NOMO-1 (cell line): ENCODE results near the gene MS4A10.
A peak's percentile ranks its signal among the peaks of the same experiment; 100 is the strongest.

ENCODE experiments used
- DNase-seq, 2 experiments: peaks; one replicate each; lab custom pipeline; 2025; ENCODE audit not compliant: unreplicated experiment in 2 of 2; lab: John Stamatoyannopoulos, UW

The MS4A10 gene

GRCh38 chr11:60764879-60765278 lies 20.3 kb upstream of the MS4A10 start:
- no peak for DNase-seq

GRCh38 chr11:60765355-60765754 lies 19.8 kb upstream of the MS4A10 start:
- DNase-seq, result no peak

GRCh38 chr11:60766547-60766946 lies 18.6 kb upstream of the MS4A10 start:
- no peak for DNase-seq

GRCh38 chr11:60767388-60767811 lies 17.7 kb upstream of the MS4A10 start:
- no peak for DNase-seq

GRCh38 chr11:60768202-60768601 lies 16.9 kb upstream of the MS4A10 start:
- no peak for DNase-seq

- no peak for DNase-seq
Measured at GRCh38 chr11:60769273-60769672, 15.9 kb upstream of the MS4A10 start.

GRCh38 chr11:60769811-60770210 lies 15.3 kb upstream of the MS4A10 start:
- no peak for DNase-seq

- no peak for DNase-seq
Measured at GRCh38 chr11:60771146-60771545, 14.0 kb upstream of the MS4A10 start.

- no peak for DNase-seq
Measured at GRCh38 chr11:60771879-60772525, 13.1 kb upstream of the MS4A10 start.

- DNase-seq, result no peak
Measured at GRCh38 chr11:60772666-60773065, 12.5 kb upstream of the MS4A10 start.

- DNase-seq, result no peak
Measured at GRCh38 chr11:60774726-60775125, 10.4 kb upstream of the MS4A10 start.

- DNase-seq, result peak; percentile 83
Measured at GRCh38 chr11:60775420-60775961, 9.6 kb upstream of the MS4A10 start.

GRCh38 chr11:60776167-60776566 lies 9.0 kb upstream of the MS4A10 start:
- DNase-seq, result no peak

GRCh38 chr11:60777106-60777505 lies 8.0 kb upstream of the MS4A10 start:
- DNase-seq, result no peak

- DNase-seq, result no peak
Measured at GRCh38 chr11:60777572-60777971, 7.6 kb upstream of the MS4A10 start.

GRCh38 chr11:60780065-60780464 lies 5.1 kb upstream of the MS4A10 start:
- DNase-seq, result no peak

GRCh38 chr11:60780774-60781173 lies 4.4 kb upstream of the MS4A10 start:
- DNase-seq, result no peak

- DNase-seq, result no peak
Measured at GRCh38 chr11:60781286-60781980, 3.7 kb upstream of the MS4A10 start.

GRCh38 chr11:60781981-60782316 lies 3.2 kb upstream of the MS4A10 start:
- no peak for DNase-seq

GRCh38 chr11:60782393-60783140 lies 2.6 kb upstream of the MS4A10 start:
- DNase-seq, result no peak

GRCh38 chr11:60783141-60783484 lies 2.0 kb upstream of the MS4A10 start:
- DNase-seq, result no peak

- DNase-seq, result no peak
Measured at GRCh38 chr11:60783911-60784310, 1.2 kb upstream of the MS4A10 start.
